Measurements from ENCODE around the gene ASPSCR1. TPM values are rescaled to one million over a fixed set of nuclear protein-coding genes. Genes with fewer than 3 reads are reported as not detected.

Gene ASPSCR1
- total and polyA plus RNA-seq, 2 of the 13 experiments (the other 11 are each of a cell fraction or from before 2014, with no cell fraction given), result 274 to 314 TPM

DNA sequence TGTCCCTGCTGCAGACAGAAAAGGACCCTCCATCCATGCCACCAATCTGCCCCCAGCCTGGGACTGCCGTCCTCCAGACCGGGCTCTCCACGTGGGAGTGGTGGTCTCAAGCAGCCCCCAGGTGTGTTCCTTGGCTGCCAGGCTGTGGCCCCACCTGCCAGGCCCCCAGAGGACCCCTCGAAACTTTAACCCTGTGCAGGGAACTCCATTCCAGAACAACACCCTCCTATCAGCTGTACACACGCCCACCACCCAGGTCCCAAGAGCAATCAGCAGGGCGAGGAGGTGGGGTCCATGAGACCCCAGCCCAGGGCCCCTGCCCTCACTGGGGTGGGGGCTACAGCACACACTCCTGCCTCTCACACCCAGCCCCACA is 41.7 kb upstream of the ASPSCR1 start (continued):
- TF ChIP-seq MIER2 (CRISPR knock-in tag; IDR thresholded peaks at IDR 0.05), result no peak
- no peak for TF ChIP-seq TBL1XR1 (IDR thresholded peaks at IDR 0.05; ENCODE audit: borderline replicate concordance, low read length, partially characterized antibody)
- no peak for TF ChIP-seq ZKSCAN1 (IDR thresholded peaks at IDR 0.05; ENCODE audit: low read length)
- no peak for TF ChIP-seq IKZF1 (IDR thresholded peaks at IDR 0.05)
- TF ChIP-seq SP1 (IDR thresholded peaks at IDR 0.05), result no peak
- no peak for TF ChIP-seq SP1 (CRISPR knock-in tag; IDR thresholded peaks at IDR 0.05)
- peak; percentile 47 for TF ChIP-seq SRSF1 (optimal IDR thresholded peaks at IDR 0.05; ENCODE audit: low read depth, low read length)
- TF ChIP-seq NR2F2 (IDR thresholded peaks at IDR 0.05; ENCODE audit: borderline replicate concordance, low read depth), result no peak
- TF ChIP-seq HMGA1 (CRISPR knock-in tag; conservative IDR thresholded peaks at IDR 0.05), result no peak
- TF ChIP-seq, protein P1, sequence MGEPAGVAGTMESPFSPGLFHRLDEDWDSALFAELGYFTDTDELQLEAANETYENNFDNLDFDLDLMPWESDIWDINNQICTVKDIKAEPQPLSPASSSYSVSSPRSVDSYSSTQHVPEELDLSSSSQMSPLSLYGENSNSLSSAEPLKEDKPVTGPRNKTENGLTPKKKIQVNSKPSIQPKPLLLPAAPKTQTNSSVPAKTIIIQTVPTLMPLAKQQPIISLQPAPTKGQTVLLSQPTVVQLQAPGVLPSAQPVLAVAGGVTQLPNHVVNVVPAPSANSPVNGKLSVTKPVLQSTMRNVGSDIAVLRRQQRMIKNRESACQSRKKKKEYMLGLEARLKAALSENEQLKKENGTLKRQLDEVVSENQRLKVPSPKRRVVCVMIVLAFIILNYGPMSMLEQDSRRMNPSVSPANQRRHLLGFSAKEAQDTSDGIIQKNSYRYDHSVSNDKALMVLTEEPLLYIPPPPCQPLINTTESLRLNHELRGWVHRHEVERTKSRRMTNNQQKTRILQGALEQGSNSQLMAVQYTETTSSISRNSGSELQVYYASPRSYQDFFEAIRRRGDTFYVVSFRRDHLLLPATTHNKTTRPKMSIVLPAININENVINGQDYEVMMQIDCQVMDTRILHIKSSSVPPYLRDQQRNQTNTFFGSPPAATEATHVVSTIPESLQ (CRISPR knock-in tag; conservative IDR thresholded peaks at IDR 0.05), result no peak
- TF ChIP-seq ZNF878 (CRISPR knock-in tag; IDR thresholded peaks at IDR 0.05), result no peak
- TF ChIP-seq, protein P2, sequence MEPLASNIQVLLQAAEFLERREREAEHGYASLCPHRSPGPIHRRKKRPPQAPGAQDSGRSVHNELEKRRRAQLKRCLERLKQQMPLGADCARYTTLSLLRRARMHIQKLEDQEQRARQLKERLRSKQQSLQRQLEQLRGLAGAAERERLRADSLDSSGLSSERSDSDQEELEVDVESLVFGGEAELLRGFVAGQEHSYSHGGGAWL (CRISPR knock-in tag; IDR thresholded peaks at IDR 0.05), result no peak
- peak; percentile 24; the same call in 1 of the 2 replicates for TF ChIP-seq TAF1 (CRISPR knock-in tag; IDR thresholded peaks at IDR 0.05)
- TF ChIP-seq ZNF572 (CRISPR knock-in tag; IDR thresholded peaks at IDR 0.05), result no peak
- TF ChIP-seq TEAD3 (CRISPR knock-in tag; optimal IDR thresholded peaks at IDR 0.05; ENCODE audit: borderline replicate concordance), result no peak
- 0 out of 2 replicates have a peak, but pooled peaks have one; percentile 30 for TF ChIP-seq ZNF136 (CRISPR knock-in tag; IDR thresholded peaks at IDR 0.05; ENCODE audit: low read depth)
- TF ChIP-seq AGO2 (optimal IDR thresholded peaks at IDR 0.05; ENCODE audit: low read depth, low read length), result peak; percentile 7
- TF ChIP-seq CHCHD3 (CRISPR knock-in tag; IDR thresholded peaks at IDR 0.05), result no peak
- no peak for TF ChIP-seq MAFG (CRISPR knock-in tag; IDR thresholded peaks at IDR 0.05)
- no peak for TF ChIP-seq GZF1 (CRISPR knock-in tag; IDR thresholded peaks at IDR 0.05)
- TF ChIP-seq HDAC6 (IDR thresholded peaks at IDR 0.05; ENCODE audit: low read depth, low read length), result no peak
- TF ChIP-seq SALL2 (CRISPR knock-in tag; IDR thresholded peaks at IDR 0.05), result no peak
- 0 out of 2 replicates have a peak, but pooled peaks have one; percentile 60 for TF ChIP-seq ZNF550 (CRISPR knock-in tag; IDR thresholded peaks at IDR 0.05; ENCODE audit: borderline replicate concordance)
- no peak for TF ChIP-seq ZNF232 (CRISPR knock-in tag; IDR thresholded peaks at IDR 0.05; ENCODE audit: borderline replicate concordance)
- no peak for TF ChIP-seq ZBTB20 (CRISPR knock-in tag; IDR thresholded peaks at IDR 0.05; ENCODE audit: borderline replicate concordance, low read depth)
- no peak for TF ChIP-seq NR2F6 (IDR thresholded peaks at IDR 0.05)
- no peak for TF ChIP-seq NR2F6 (CRISPR knock-in tag; IDR thresholded peaks at IDR 0.05)
- TF ChIP-seq BCL6 (CRISPR knock-in tag; IDR thresholded peaks at IDR 0.05), result no peak
- 0 out of 2 replicates have a peak, but pooled peaks have one; percentile 6 for TF ChIP-seq POLR2G (IDR thresholded peaks at IDR 0.05; ENCODE audit: low read depth, low read length)
- no peak for TF ChIP-seq ZNF674 (CRISPR knock-in tag; IDR thresholded peaks at IDR 0.05; ENCODE audit: low read depth)
- peak; percentile 82 for TF ChIP-seq ZBTB7A (CRISPR knock-in tag; IDR thresholded peaks at IDR 0.05)
- TF ChIP-seq ZMYM3 (CRISPR knock-in tag; IDR thresholded peaks at IDR 0.05), result no peak
- no peak for TF ChIP-seq ZNF777 (CRISPR knock-in tag; IDR thresholded peaks at IDR 0.05)
- no peak for TF ChIP-seq ZBTB38 (CRISPR knock-in tag; IDR thresholded peaks at IDR 0.05)
